ENCODE results near the gene HPGD. TPM values are rescaled to one million over a fixed set of nuclear protein-coding genes. Genes with fewer than 3 reads are reported as not detected.
"Not testable (repeated sequence)": the region's sequence is repeated elsewhere in the genome, so short reads cannot be mapped to it uniquely, and the experiment has no call there.

HPGD gene
- polyA plus RNA-seq, 1 donor = 6.1 TPM

GRCh38 chr4:174524242-174524641 is 2.0 kb upstream of the HPGD start:
- no peak for DNase-seq

GRCh38 chr4:174523025-174523693 is 871 bp upstream of the HPGD start:
- DNase-seq = peak; percentile 11

- peak; percentile 14 for DNase-seq
Observed at GRCh38 chr4:174521800-174522182, 497 bp downstream of the HPGD start.

GRCh38 chr4:174520660-174521059 is 1.6 kb downstream of the HPGD start:
- DNase-seq = no peak

GRCh38 chr4:174517502-174518445 is 4.5 kb downstream of the HPGD start:
- no peak for DNase-seq

- DNase-seq = no peak
Observed at GRCh38 chr4:174516794-174517193, 5.5 kb downstream of the HPGD start.

- no peak for DNase-seq
Observed at GRCh38 chr4:174516345-174516744, 5.9 kb downstream of the HPGD start.

GRCh38 chr4:174512745-174513144 is 9.5 kb downstream of the HPGD start:
- DNase-seq = no peak

GRCh38 chr4:174505892-174506291 is 16.4 kb downstream of the HPGD start:
- no peak for DNase-seq

- DNase-seq = no peak
Observed at GRCh38 chr4:174505007-174505406, 17.3 kb downstream of the HPGD start.

GRCh38 chr4:174503079-174503715 is 19.1 kb downstream of the HPGD start:
- no peak for DNase-seq

GRCh38 chr4:174496631-174497432 is 25.5 kb downstream of the HPGD start:
- DNase-seq = no peak

- DNase-seq = no peak
Observed at GRCh38 chr4:174495626-174496025, 26.7 kb downstream of the HPGD start.

- no peak for DNase-seq
Observed at GRCh38 chr4:174494726-174495125, 27.6 kb downstream of the HPGD start.

GRCh38 chr4:174494146-174494545 is 28.1 kb downstream of the HPGD start:
- DNase-seq = no peak

- peak; percentile 3 for DNase-seq
Observed at GRCh38 chr4:174490451-174490961, 31.8 kb downstream of the HPGD start.

GRCh38 chr4:174488368-174488767 is 33.9 kb downstream of the HPGD start:
- DNase-seq = not testable (repeated sequence)

- no peak for DNase-seq
Observed at GRCh38 chr4:174485025-174485424, 37.3 kb downstream of the HPGD start.

GRCh38 chr4:174483792-174484191 is 38.5 kb downstream of the HPGD start:
- DNase-seq = no peak

GRCh38 chr4:174479140-174479539 is 43.1 kb downstream of the HPGD start:
- DNase-seq = no peak

GRCh38 chr4:174475528-174475927 is 46.8 kb downstream of the HPGD start:
- DNase-seq = no peak

- DNase-seq = no peak
Observed at GRCh38 chr4:174474457-174475075, 47.7 kb downstream of the HPGD start.

Data from hindlimb muscle (tissue), 1 donor.